AG04449 (cell line): ENCODE data around the gene KIAA0513.

ENCODE experiments used
- CTCF ChIA-PET: fragments of 350-600 bp; formaldehyde crosslinking; extraction: SDS; loops from one replicate; lab custom pipeline; 2021; ENCODE audit warnings: antibody characterized with exemption; lab: Yijun Ruan, JAX
- POLR2A ChIA-PET: fragments of 400-600, 350-600 bp; formaldehyde crosslinking; extraction: SDS; loops from one replicate; lab custom pipeline; 2020; ENCODE audit warnings: antibody characterized with exemption, inconsistent platforms; lab: Yijun Ruan, JAX
- DNase-seq: peaks from one replicate; pipeline ENCODE4 v3.0.0-alpha.2; 2010; ENCODE audit warnings: low read depth, low spot score
- H3K4me3 ChIP-seq: 2 replicates; pipeline ENCODE4 v1.5.1; 2011; ENCODE audit warnings: low read depth, mild to moderate bottlenecking, control low read depth, low read length
- CTCF ChIP-seq: IDR thresholded peaks from one replicate; pipeline ENCODE4 v1.5.1; 2011; ENCODE audit warnings: mild to moderate bottlenecking, moderate library complexity, low read length, control low read depth, inconsistent platforms; ENCODE audit not compliant: insufficient read depth; ENCODE audit errors: missing control alignments

Gene KIAA0513

GRCh38 chr16:85094176-85094805 is 66.7 kb downstream of the KIAA0513 start:
- DNase-seq, result no peak
- no peak for TF ChIP-seq CTCF
- POLR2A ChIA-PET, result interaction anchor here (0.7 kb wide), 1 partner anchor 60 kb away, joined by 3 read pairs; no protein-coding TSS in a partner anchor
- H3K4me3 ChIP-seq, result no peak overlapping the region
- CTCF ChIA-PET, result interaction anchor here (0.9 to 1.0 kb wide), 2 partner anchors 8 to 21 kb away, joined by 4 to 6 read pairs; no protein-coding TSS in a partner anchor

DNA sequence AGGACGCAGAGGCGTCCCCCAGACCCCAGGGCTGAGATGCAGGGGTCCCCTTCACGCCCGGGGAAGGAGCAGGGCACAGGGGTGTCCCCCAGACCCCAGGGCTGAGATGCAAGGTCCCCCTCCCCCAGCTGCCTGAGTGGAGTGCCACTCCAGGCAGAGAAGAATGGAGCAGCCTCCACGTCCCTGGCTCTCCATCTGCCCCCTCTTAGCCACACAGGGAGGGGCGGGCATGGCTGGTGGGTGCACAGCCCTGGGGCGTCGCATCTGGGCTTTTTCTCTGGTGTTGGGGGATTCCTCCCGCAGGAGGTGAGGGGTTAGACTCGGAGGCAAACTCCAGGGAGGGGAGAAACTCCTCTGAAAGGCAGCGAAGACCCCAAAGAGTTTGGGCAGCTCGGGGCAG is 67.2 kb downstream of the KIAA0513 start:
- CTCF ChIA-PET, result interaction anchor here (0.9 to 1.1 kb wide), 3 partner anchors 8 to 20 kb away, joined by 3 to 6 read pairs (median 4); no protein-coding TSS in a partner anchor

GRCh38 chr16:85096921-85097320 is 69.3 kb downstream of the KIAA0513 start:
- ChIA-PET POLR2A (no interaction called here), CTCF (interaction anchor here (1.3 to 1.6 kb wide), 2 partner anchors 10 to 18 kb away, joined by 4 read pairs; no protein-coding TSS in a partner anchor)
- H3K4me3 ChIP-seq, result no peak overlapping the region
- TF ChIP-seq CTCF, result no peak
- no peak for DNase-seq

More for the DNA sequence above, 67.2 kb downstream of the KIAA0513 start:
- no peak overlapping the region for H3K4me3 ChIP-seq
- POLR2A ChIA-PET, result interaction anchor here (0.7 kb wide), 1 partner anchor 60 kb away, joined by 3 read pairs; no protein-coding TSS in a partner anchor
- DNase-seq, result no peak
- no peak for TF ChIP-seq CTCF

GRCh38 chr16:85098565-85098964 is 71.0 kb downstream of the KIAA0513 start:
- no peak for DNase-seq
- ChIA-PET CTCF (interaction anchor here (1.2 to 1.8 kb wide), 3 partner anchors 12 to 21 kb away, joined by 3 to 8 read pairs (median 5); no protein-coding TSS in a partner anchor), POLR2A (interaction anchor here (0.6 kb wide), 1 partner anchor 45 kb away, joined by 3 read pairs; no protein-coding TSS in a partner anchor)
- no peak overlapping the region for H3K4me3 ChIP-seq
- no peak for TF ChIP-seq CTCF

DNA sequence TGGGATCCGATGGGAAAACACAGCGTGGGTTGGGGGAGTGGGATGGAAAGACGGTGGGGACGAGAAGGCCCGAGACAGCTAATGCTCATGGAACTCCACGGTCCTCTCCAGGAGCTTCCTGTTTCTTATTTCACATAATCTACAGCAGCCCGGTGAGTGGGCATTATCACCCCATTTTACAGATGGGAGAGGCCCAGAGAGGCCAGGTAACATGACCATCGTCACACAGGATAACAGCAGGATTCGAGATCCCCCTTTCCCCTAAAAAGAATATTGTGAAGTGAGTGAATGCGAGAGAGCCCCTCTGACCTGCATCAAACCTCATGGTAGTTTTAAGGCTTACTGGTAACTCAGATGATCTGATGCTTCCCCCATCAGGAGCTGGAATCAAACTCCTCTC is 72.7 kb downstream of the KIAA0513 start:
- H3K4me3 ChIP-seq, result no peak overlapping the region
- no peak for TF ChIP-seq CTCF
- ChIA-PET POLR2A (interaction anchor here (0.5 to 0.7 kb wide), 2 partner anchors 233 to 655 kb away, joined by 3 read pairs; no protein-coding TSS in a partner anchor), CTCF (interaction anchor here (1.0 to 2.2 kb wide), 6 partner anchors 10 to 153 kb away, joined by 3 to 7 read pairs (median 5); partner anchors contain the start of gene KIAA0513)
- DNase-seq, result no peak

DNA sequence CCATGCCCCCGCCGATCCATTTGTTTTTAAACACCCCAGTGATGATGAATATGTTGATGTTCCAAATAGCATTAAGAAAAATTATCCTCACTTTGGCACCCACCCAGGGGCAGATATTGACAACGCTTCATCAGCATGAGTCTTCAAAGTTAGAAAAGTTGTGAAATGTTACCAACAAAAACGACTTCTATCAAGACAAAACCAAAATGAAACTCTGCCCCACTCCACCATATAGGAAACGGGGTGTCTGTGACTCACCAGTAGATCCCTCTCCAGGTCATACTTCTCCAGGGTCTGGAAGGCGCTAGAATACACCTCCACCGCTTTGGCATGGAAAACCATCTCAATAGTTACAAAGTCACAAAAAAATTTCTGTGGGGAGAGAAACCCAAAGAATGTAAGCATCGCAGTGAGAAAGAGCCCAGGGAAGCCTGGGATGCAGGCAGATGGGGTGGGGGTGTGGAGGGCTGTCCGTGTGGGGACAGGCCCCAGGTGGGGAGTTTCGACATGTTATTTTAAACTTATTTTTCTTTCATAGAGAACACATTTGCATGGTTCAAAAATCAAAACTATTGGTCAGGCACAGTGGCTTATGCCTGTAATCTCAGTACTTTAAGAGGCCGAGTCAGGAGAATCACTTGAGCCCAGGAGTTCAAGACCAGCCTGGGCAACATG is 74.5 kb downstream of the KIAA0513 start:
- POLR2A ChIA-PET, result no interaction called here
- TF ChIP-seq CTCF, result no peak
- H3K4me3 ChIP-seq, result no peak overlapping the region
- DNase-seq, result no peak
- CTCF ChIA-PET, result interaction anchor here (0.8 to 2.2 kb wide), 4 partner anchors 11 to 46 kb away, joined by 3 to 7 read pairs (median 4); no protein-coding TSS in a partner anchor
